H1 (cell line): ENCODE data around the gene CAPN14.

Source experiments
- CHD1 ChIP-seq: IDR thresholded peaks from 2 replicates; pipeline ENCODE4 v1.6.1; 2012; ENCODE audit warnings: low read depth, low read length, improper control_type of control experiment
- CREB1 ChIP-seq: IDR thresholded peaks from 2 replicates; pipeline ENCODE4 v1.6.1; 2012; ENCODE audit warnings: inconsistent platforms
- CTCF ChIP-seq, 3 experiments: IDR thresholded peaks; 1 replicate in 2 of 3; 2 replicates in 1 of 3; pipeline versions ENCODE4 v1.5.1 to v1.6.1; 2011; ENCODE audit warnings: low read length in 3 of 3, mild to moderate bottlenecking in 3 of 3, inconsistent platforms in 2 of 3, low read depth in 1 of 3, moderate library complexity in 1 of 3; ENCODE audit not compliant: insufficient read depth in 1 of 3; ENCODE audit errors: control extremely low read depth in 1 of 3
- EP300 ChIP-seq, 2 experiments: IDR thresholded peaks; 1 replicate in 1 of 2; 2 replicates in 1 of 2; pipeline ENCODE4 v1.6.1; 2011 to 2012; ENCODE audit warnings: low read depth in 2 of 2, low read length in 2 of 2, mild to moderate bottlenecking in 2 of 2, borderline replicate concordance in 1 of 2, inconsistent platforms in 1 of 2, moderate library complexity in 1 of 2
- NANOG ChIP-seq: IDR thresholded peaks from 2 replicates; pipeline ENCODE4 v1.6.1; 2011; ENCODE audit warnings: low read length, low read depth, mild to moderate bottlenecking, inconsistent platforms; ENCODE audit not compliant: insufficient read depth, poor library complexity, severe bottlenecking
- POLR2A ChIP-seq, 2 experiments: IDR thresholded peaks; 1 replicate in 1 of 2; 2 replicates in 1 of 2; pipeline ENCODE4 v1.6.1; 2011; ENCODE audit warnings: low read depth in 2 of 2, low read length in 2 of 2, mild to moderate bottlenecking in 2 of 2; ENCODE audit errors: control extremely low read depth in 1 of 2
- SRF ChIP-seq: IDR thresholded peaks from 2 replicates; pipeline ENCODE4 v1.6.1; 2011; ENCODE audit warnings: mild to moderate bottlenecking, low read depth, low read length, moderate library complexity
- TAF1 ChIP-seq: IDR thresholded peaks from 2 replicates; pipeline ENCODE4 v1.6.1; 2011; ENCODE audit warnings: mild to moderate bottlenecking, low read depth, low read length
- TBP ChIP-seq: IDR thresholded peaks from 2 replicates; pipeline ENCODE4 v1.6.1; 2011; ENCODE audit warnings: low read depth, low read length, improper control_type of control experiment

GRCh38 chr2:31238906-31239592, 21.7 kb upstream of the CAPN14 start:
- TF ChIP-seq NANOG (no peak), CREB1 (no peak), POLR2A (IDR thresholded peaks at IDR 0.05; ENCODE audit: control extremely low read depth in 1 of 2, low read depth in 2 of 2, low read length in 2 of 2) (no peak), CTCF (IDR thresholded peaks at IDR 0.05; ENCODE audit: control extremely low read depth in 1 of 3, insufficient read depth in 1 of 3, low read depth in 1 of 3, low read length in 3 of 3) (no peak), SRF (no peak), TBP (no peak), TAF1 (no peak), EP300 (IDR thresholded peaks at IDR 0.05; ENCODE audit: borderline replicate concordance in 1 of 2, low read depth in 2 of 2, low read length in 2 of 2) (no peak), CHD1 (no peak)
